Fibroblast of pulmonary artery (primary cell): ENCODE measurements around the gene F13A1.

Experiments used
- DNase-seq: peaks from one replicate; pipeline ENCODE4 v3.0.0-alpha.2; 2010; ENCODE audit warnings: low read depth
- H3K4me3 ChIP-seq: replicated peaks from 2 replicates; pipeline ENCODE4 v1.5.1; 2011; ENCODE audit warnings: low read depth, mild to moderate bottlenecking, control low read depth, low read length, moderate library complexity
- TF ChIP-seq, protein P1 (sequence below): IDR thresholded peaks from 2 replicates; pipeline ENCODE4 v1.5.1; 2011; ENCODE audit warnings: mild to moderate bottlenecking, control low read depth, low read length, inconsistent platforms; ENCODE audit errors: missing control alignments

F13A1 gene

DNA sequence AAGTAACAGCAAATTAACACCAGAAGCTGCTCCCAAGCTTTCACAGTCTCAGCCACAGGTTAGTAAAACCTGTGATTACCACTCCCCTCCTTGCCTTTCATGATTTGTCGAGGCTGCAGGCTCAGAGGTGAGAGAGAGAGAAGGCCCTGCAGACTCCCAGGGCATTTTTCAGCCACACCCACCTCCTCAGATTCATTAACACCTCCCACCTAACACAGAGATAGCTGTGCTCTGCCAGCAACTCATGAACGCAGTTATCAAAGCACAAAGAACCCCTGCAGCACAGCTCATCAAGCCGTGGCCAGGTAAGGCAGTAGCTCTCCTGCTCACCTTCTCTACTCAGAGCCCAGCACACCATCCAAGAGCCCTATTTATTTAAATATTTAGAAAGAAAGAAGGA, 27.1 kb downstream of the F13A1 start:
- DNase-seq: no peak

DNA sequence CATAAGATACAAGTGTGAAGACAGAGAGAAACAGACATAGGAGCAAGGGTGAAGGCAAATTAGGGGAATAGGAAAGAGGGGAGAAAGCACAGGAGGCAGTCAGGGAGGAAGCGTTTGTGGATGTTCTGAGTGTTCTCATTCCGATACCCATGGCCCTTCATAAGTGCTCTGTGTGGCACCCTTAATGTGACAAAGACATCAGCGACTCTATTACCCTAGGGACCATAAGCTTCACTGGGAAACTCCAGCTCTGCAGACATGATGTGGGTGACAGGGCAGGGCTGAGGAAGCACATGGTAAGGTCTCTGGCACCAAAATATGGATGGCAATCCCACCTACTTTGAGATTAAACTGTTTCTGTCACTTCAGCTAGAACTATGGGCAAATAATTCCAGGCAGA, 33.0 kb downstream of the F13A1 start:
- no peak for DNase-seq
- H3K4me3 ChIP-seq: no peak overlapping the region
- TF ChIP-seq, protein P1, sequence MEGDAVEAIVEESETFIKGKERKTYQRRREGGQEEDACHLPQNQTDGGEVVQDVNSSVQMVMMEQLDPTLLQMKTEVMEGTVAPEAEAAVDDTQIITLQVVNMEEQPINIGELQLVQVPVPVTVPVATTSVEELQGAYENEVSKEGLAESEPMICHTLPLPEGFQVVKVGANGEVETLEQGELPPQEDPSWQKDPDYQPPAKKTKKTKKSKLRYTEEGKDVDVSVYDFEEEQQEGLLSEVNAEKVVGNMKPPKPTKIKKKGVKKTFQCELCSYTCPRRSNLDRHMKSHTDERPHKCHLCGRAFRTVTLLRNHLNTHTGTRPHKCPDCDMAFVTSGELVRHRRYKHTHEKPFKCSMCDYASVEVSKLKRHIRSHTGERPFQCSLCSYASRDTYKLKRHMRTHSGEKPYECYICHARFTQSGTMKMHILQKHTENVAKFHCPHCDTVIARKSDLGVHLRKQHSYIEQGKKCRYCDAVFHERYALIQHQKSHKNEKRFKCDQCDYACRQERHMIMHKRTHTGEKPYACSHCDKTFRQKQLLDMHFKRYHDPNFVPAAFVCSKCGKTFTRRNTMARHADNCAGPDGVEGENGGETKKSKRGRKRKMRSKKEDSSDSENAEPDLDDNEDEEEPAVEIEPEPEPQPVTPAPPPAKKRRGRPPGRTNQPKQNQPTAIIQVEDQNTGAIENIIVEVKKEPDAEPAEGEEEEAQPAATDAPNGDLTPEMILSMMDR: no peak

More for the DNA sequence above, 27.1 kb downstream of the F13A1 start:
- no peak overlapping the region for H3K4me3 ChIP-seq
- TF ChIP-seq, protein P1: no peak

DNA sequence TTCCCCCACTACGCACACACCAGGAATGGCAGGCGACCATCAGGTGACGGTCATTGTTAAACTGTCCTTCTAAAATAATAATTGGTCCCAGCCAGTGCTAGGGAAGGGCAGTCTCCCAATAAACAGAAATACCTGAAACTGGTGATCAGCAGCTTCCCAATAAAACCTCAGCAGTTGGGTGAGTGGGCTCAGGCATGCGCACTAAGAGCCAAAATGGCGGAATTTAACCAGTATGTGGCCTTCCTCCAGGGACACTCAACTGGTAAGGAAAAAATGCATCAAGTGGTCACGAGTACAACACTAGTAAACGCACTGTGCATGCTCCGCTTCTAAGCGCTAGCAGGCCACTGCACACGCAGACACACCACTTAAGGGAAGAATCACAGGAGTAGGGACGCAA, 34.8 kb downstream of the F13A1 start:
- no peak for DNase-seq
- TF ChIP-seq, protein P1: no peak
- no peak overlapping the region for H3K4me3 ChIP-seq

DNA sequence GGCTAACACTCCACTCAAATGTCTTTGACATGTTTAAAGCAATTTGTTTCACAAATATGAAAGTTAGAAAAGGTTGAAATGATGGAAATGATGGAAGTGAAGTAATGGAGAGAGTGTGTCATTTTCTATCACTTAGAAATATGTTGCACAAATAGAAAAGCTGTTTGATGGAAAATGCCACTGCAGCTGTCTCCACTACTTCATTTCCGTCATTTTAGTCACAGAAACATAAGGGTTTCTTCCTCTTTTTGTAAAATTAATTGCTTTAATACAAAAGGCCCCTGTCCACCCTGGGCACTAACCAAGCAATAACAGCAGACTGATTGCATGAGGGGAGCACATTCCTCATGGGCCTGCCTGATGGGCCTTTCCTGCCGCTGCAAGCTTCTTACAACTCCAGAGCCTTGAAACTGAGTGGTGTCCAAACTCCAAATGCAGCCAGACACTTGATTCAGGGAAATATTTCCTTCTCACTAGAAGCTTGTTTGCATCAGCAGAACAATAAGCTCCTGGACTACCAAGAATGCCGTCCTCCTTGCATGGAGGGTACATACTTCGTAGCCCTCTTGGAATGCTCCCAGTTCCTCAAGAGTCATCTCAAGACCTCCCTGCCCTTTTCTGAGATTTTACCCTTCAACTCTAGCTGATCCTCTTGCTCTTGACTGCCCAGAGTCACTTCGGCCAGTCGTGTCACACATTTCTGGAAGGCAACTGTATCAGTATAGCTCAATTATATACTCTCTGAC, 36.1 kb downstream of the F13A1 start:
- H3K4me3 ChIP-seq: no peak overlapping the region
- TF ChIP-seq, protein P1: no peak
- DNase-seq: no peak

DNA sequence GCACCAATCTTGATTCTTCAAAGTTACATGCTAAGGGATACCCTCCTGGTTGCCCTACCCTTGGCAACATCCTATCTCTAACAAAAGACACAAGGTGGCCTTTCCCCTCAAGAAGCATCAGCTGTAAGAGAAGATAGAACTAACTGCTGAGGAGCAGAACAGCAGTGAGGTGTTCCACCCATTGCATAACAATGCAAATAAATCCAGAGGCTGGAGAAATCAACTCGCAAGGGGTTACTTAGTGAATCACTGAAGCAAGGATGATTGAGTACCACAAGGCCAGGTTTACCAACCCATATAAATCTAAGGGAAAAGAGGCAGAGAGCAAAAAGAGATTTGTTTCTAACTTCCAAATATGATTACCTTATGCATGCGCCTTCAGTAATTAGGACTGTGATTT, 36.7 kb downstream of the F13A1 start:
- no peak overlapping the region for H3K4me3 ChIP-seq
- TF ChIP-seq, protein P1: no peak
- no peak for DNase-seq

DNA sequence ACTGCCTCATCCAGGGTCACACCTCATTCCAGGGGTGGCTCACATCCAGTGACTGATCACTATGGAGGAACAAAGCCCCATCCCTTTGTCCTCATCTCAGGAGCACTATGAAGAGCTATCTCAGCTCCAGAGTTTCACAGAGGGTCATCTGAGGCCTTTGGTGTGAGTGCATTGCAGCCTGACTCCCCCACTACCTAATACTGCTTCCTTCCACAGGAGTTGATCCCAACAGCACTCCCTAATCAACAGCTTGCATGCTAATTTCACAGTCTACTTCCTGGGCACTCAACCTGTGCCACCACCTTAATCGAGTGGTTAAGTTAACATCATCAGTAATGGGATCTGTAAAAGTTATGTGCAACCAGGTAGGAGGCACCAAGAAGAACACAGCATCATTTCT, 37.7 kb downstream of the F13A1 start:
- H3K4me3 ChIP-seq: no peak overlapping the region
- TF ChIP-seq, protein P1: no peak
- DNase-seq: no peak

DNA sequence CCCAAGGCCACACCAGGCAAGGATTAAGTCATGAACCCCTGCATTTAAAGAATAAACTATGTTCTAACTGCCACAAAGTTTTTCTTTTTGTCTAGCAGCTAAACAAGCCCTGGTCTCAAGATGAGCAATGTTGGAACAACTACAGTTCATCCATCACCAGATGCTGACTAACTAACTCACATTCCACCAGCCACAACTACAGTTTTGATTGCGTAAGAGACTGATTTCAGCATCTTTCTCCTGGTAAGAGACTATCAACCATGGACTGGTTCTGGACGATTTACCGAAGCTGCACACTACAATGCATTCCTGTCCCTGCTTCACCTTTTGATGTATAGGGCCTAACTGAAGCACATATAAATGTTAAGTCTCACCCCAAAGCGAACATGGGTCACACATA, 43.0 kb downstream of the F13A1 start:
- no peak overlapping the region for H3K4me3 ChIP-seq
- TF ChIP-seq, protein P1: no peak
- peak; percentile 1 for DNase-seq
